ENCODE results near the gene ECEL1.
"Not testable (repeated sequence)": the region's sequence is repeated elsewhere in the genome, so short reads cannot be mapped to it uniquely, and the experiment has no call there.

Gene ECEL1

GRCh38 chr2:232458661-232459418 is 28.8 kb downstream of the ECEL1 start:
- no peak for DNase-seq (ENCODE audit: low read depth, low spot score)

GRCh38 chr2:232458051-232458660 is 29.5 kb downstream of the ECEL1 start:
- no peak for DNase-seq (ENCODE audit: low read depth, low spot score)

- DNase-seq (ENCODE audit: low read depth, low spot score), result no peak
These were observed 30.3 kb downstream of the ECEL1 start for GRCh38 chr2:232457121-232458011.

GRCh38 chr2:232456296-232457120 is 31.1 kb downstream of the ECEL1 start:
- DNase-seq (ENCODE audit: low read depth, low spot score), result no peak

GRCh38 chr2:232455426-232456255 is 32.0 kb downstream of the ECEL1 start, which contains the start of gene ALPI:
ALPI (plus strand) TSS chr2:232456153; CDS start chr2:232456200, 47 bp downstream.
- no peak for DNase-seq (ENCODE audit: low read depth, low spot score)

- DNase-seq (ENCODE audit: low read depth, low spot score), result no peak
These were observed 33.0 kb downstream of the ECEL1 start for GRCh38 chr2:232454630-232455029.

- not testable (repeated sequence) for DNase-seq (ENCODE audit: low read depth, low spot score)
These were observed 36.0 kb downstream of the ECEL1 start for GRCh38 chr2:232451645-232452044.

- no peak for DNase-seq (ENCODE audit: low read depth, low spot score)
These were observed 37.7 kb downstream of the ECEL1 start for GRCh38 chr2:232449964-232450363.

- no peak for DNase-seq (ENCODE audit: low read depth, low spot score)
These were observed 39.3 kb downstream of the ECEL1 start for GRCh38 chr2:232448304-232448690.

GRCh38 chr2:232447638-232448303 is 39.9 kb downstream of the ECEL1 start:
- no peak for DNase-seq (ENCODE audit: low read depth, low spot score)

- DNase-seq (ENCODE audit: low read depth, low spot score), result no peak
These were observed 40.5 kb downstream of the ECEL1 start for GRCh38 chr2:232447091-232447620.

GRCh38 chr2:232446266-232446777 is 41.3 kb downstream of the ECEL1 start:
- DNase-seq (ENCODE audit: low read depth, low spot score), result not testable (repeated sequence)

GRCh38 chr2:232445149-232445885 is 42.3 kb downstream of the ECEL1 start:
- DNase-seq (ENCODE audit: low read depth, low spot score), result not testable (repeated sequence)

- no peak for DNase-seq (ENCODE audit: low read depth, low spot score)
These were observed 43.1 kb downstream of the ECEL1 start for GRCh38 chr2:232444409-232445148.

- DNase-seq (ENCODE audit: low read depth, low spot score), result not testable (repeated sequence)
These were observed 43.8 kb downstream of the ECEL1 start for GRCh38 chr2:232443669-232444408.

- not testable (repeated sequence) for DNase-seq (ENCODE audit: low read depth, low spot score)
These were observed 44.6 kb downstream of the ECEL1 start for GRCh38 chr2:232443047-232443446.

GRCh38 chr2:232442431-232442830 is 45.2 kb downstream of the ECEL1 start:
- DNase-seq (ENCODE audit: low read depth, low spot score), result not testable (repeated sequence)

Data from iPS DF 19.7 (cell line).